BE2C (cell line): ENCODE measurements around the gene TNFAIP8L1.
"Not testable (repeated sequence)": the region's sequence is repeated elsewhere in the genome, so short reads cannot be mapped to it uniquely, and the experiment has no call there.

Source experiments
- DNase-seq: peaks from one replicate; pipeline ENCODE4 v3.0.0-alpha.2; 2020
- H3K27me3 ChIP-seq: fragments of 250-450 bp; sonication (Bioruptor Pico); 2 replicates; pipeline ENCODE4 v1.5.1; 2020; ENCODE audit warnings: mild to moderate bottlenecking
- H3K36me3 ChIP-seq: fragments of 250-450 bp; sonication (Bioruptor Pico); 2 replicates; pipeline ENCODE4 v1.5.1; 2020; ENCODE audit warnings: mild to moderate bottlenecking
- H3K4me1 ChIP-seq: fragments of 250-450 bp; sonication (Bioruptor Pico); 2 replicates; pipeline ENCODE4 v1.5.1; 2020
- H3K4me3 ChIP-seq: 2 replicates; pipeline ENCODE4 v1.5.1; 2011; ENCODE audit warnings: low read depth, low read length
- H3K9me3 ChIP-seq: fragments of 250-450 bp; sonication (Bioruptor Pico); 2 replicates; pipeline ENCODE4 v1.5.1; 2020
- CTCF ChIP-seq: IDR thresholded peaks from 2 replicates; pipeline ENCODE4 v1.5.1; 2012; ENCODE audit warnings: mild to moderate bottlenecking, low read depth, low read length

The TNFAIP8L1 gene

GRCh38 chr19:4593409-4593851 lies 45.9 kb upstream of the TNFAIP8L1 start:
- no peaks in the 10 kb centered on the region for H3K36me3 ChIP-seq
- H3K4me3 ChIP-seq = no peak overlapping the region
- no peak for TF ChIP-seq CTCF
- no peak for DNase-seq
- peaks cover 69% of the 10 kb centered on the region for H3K27me3 ChIP-seq
- H3K4me1 ChIP-seq = no peaks in the 10 kb centered on the region; the same call in 1 of the 2 replicates
- H3K9me3 ChIP-seq = no peaks in the 10 kb centered on the region

- Histone ChIP-seq H3K9me3 (no peaks in the 10 kb centered on the region), H3K36me3 (no peaks in the 10 kb centered on the region), H3K27me3 (peaks cover 69% of the 10 kb centered on the region), H3K4me1 (no peaks in the 10 kb centered on the region; the same call in 1 of the 2 replicates), H3K4me3 (no peak overlapping the region)
- no peak for TF ChIP-seq CTCF
- DNase-seq = no peak
Observed at GRCh38 chr19:4594201-4594600, 45.1 kb upstream of the TNFAIP8L1 start.

- not testable (repeated sequence) for H3K4me3 ChIP-seq, H3K36me3 ChIP-seq, H3K9me3 ChIP-seq, H3K4me1 ChIP-seq, DNase-seq
- H3K27me3 ChIP-seq = peaks cover 66% of the 10 kb centered on the region
Observed at GRCh38 chr19:4595158-4595557, 44.2 kb upstream of the TNFAIP8L1 start.

GRCh38 chr19:4596033-4596904 lies 43.0 kb upstream of the TNFAIP8L1 start:
- no peak for DNase-seq
- H3K27me3 ChIP-seq = peaks cover 55% of the 10 kb centered on the region

GRCh38 chr19:4597278-4597974 lies 41.9 kb upstream of the TNFAIP8L1 start:
- TF ChIP-seq CTCF = no peak
- Histone ChIP-seq H3K9me3 (no peaks in the 10 kb centered on the region), H3K36me3 (no peaks in the 10 kb centered on the region), H3K4me1 (no peaks in the 10 kb centered on the region; the same call in 1 of the 2 replicates), H3K27me3 (peaks cover 46% of the 10 kb centered on the region), H3K4me3 (no peak overlapping the region)
- no peak for DNase-seq

More at GRCh38 chr19:4596033-4596904, 43.0 kb upstream of the TNFAIP8L1 start:
- H3K36me3 ChIP-seq = no peaks in the 10 kb centered on the region
- no peak for TF ChIP-seq CTCF
- no peaks in the 10 kb centered on the region; the same call in 1 of the 2 replicates for H3K4me1 ChIP-seq
- no peak overlapping the region for H3K4me3 ChIP-seq
- no peaks in the 10 kb centered on the region for H3K9me3 ChIP-seq

GRCh38 chr19:4597975-4598671 lies 41.2 kb upstream of the TNFAIP8L1 start:
- peaks cover 40% of the 10 kb centered on the region for H3K27me3 ChIP-seq
- no peaks in the 10 kb centered on the region for H3K36me3 ChIP-seq
- H3K4me1 ChIP-seq = no peaks in the 10 kb centered on the region; the same call in 1 of the 2 replicates
- H3K9me3 ChIP-seq = no peaks in the 10 kb centered on the region
- peak; percentile 68 for DNase-seq
- no peak for TF ChIP-seq CTCF
- H3K4me3 ChIP-seq = no peak overlapping the region
